ENCODE results near the gene AOAH.
"Not testable (repeated sequence)": the region's sequence is repeated elsewhere in the genome, so short reads cannot be mapped to it uniquely, and the experiment has no call there.

Gene AOAH

DNA sequence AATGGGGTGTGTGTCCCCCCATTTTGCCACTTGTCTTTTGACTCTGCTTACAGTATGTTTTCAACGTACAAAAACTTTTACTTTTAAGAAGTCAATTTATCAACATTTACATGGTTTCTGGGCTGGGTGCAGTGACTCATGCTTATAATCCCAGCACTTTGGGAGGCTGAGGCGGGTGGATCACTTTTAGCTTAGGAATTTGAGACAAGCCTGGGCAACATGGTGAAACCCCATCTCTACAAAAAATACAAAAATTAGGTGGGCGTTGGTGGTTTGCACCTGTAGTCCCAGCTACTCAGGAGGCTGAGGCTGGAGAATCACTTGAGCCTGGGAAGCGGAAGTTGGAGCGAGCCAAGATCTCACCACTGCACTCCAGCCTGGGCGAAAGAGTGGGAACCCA, 227.1 kb downstream of the AOAH start:
- DNase-seq = not testable (repeated sequence)

DNA sequence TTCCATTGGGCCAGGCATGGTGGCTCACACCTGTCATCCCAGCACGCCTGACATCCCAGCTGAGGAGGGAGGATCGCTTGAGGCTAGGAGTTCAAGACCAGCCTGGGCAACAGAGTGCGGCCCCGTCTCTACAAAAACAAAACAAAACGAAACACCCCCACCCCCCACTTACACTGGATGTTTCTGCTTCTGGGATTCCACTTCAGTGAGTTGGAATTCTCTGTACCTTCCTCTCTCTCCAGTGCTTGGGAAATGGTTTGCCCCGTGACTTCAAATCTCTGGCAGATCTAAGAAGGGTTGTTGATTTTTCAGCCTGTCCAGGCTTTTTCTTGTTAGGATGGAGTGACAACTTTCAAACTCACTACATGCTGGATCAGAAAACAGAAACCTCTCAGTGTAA, 227.7 kb downstream of the AOAH start:
- DNase-seq = no peak

DNA sequence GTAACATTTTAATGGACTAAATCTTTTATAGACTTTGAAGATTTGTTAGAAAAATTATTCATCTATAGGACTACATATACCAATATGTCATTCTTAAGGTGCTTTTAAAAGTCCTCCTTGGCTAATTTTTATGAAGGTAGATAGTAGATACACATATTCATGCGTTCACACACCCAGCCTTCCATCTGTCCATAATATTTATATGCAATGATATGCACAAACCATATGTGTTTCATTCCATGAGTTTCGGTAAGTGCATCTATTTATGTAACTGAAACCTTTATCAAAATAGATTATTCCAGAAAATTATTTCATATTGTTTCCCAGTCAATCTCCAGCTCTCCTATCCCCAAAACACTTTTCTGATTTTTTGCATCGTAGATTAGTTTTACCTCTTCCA, 233.0 kb downstream of the AOAH start:
- no peak for DNase-seq

DNA sequence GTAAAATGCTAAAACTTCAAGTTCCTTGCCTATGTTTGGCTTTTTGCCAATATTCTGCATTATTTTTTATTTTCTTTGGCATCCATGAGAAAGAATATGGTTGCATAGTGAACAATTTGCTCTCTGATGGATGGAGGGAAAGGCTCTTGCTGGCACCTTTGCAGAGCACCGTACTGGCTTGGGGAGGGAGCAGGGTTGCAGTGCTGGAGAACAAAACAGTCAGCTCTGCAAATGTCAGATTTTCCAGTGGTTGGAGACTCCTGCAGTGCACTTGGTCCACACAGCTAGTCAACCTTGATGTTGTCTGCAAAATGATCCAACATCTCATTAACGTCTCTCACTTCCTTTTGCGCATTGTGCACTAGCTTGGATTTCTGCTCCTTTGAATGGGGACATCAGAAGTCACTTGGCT, 233.9 kb downstream of the AOAH start:
- no peak for DNase-seq

DNA sequence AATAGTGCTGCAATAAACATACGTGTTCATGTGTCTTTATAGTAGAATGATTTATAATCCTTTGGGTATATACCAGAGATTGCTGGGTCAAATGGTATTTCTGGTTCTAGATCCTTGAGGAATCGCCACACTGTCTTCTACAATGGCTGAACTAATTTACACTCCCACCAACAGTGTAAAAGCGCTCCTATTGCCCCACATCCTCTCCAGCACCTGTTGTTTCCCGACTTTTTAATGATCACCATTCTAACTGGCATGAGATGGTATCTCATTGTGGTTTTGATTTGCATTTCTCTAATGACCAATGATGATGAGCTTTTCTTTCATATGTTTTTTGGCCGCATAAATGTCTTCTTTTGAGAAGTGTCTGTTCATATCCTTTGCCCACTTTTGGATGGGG, 235.6 kb downstream of the AOAH start:
- not testable (repeated sequence) for DNase-seq

DNA sequence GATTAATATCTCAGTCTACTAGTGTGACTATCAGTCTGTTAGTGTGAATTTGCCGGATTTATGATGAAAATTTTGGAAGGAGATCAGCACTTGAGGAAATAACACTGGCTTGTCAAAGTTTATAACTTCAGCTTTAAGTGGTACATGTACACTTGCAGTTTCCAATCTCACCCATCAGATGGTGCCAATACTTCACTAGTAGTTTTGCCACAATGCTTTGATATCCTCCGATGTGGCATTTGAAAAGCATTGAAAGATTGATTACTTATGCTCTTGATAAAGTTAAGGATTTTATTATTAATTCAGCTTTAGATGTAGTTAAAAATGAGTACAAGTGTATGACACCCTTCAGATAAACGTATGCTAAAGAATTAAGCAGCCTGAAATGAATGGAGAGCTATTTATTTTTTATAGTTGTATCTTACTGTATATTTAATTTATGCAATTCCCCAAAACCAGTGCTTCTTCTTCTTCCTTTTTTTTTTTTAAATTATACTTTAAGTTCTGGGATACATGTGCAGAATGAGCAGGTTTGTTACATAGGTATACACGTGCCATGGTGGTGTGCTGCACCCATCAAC, 236.4 kb downstream of the AOAH start:
- peak; percentile 10 to 23 for DNase-seq

DNA sequence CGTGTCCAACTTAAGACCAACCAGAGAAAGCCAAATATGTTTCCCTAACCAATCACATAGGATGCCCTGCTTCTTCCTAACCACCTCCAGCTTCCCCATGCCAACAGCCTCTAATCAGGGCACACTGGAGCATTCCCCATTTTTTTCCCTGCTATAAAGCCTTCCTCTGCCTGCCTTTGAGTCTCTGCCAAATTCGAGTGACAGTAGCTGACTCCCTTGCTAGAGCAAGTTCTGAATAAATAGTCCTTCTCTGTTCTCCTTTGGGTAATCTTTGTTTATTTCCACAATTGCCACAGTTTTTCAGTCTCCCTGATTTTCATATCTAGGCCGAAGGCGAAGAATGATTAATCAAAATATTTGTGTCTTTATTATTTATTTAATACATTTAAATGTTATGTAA, 238.0 kb downstream of the AOAH start:
- DNase-seq = no peak

DNA sequence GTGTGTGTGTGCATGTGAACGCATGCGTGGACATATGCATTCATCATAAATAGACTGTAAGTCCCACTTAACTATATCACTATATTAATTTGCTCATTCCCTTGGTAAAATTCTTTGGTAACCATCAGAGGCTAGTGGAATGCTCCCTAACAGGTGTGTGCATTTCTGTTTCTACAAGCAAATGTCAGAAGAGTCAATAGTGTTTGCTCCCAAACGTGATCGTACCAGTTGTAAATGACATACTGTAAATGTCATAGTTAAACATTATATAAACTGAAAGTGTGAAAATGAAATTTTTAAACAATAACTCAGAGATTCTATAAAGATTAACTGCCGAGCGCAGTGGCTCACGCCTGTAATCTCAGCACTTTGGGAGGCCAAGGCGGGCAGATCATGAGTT, 240.0 kb downstream of the AOAH start:
- no peak for DNase-seq

DNA sequence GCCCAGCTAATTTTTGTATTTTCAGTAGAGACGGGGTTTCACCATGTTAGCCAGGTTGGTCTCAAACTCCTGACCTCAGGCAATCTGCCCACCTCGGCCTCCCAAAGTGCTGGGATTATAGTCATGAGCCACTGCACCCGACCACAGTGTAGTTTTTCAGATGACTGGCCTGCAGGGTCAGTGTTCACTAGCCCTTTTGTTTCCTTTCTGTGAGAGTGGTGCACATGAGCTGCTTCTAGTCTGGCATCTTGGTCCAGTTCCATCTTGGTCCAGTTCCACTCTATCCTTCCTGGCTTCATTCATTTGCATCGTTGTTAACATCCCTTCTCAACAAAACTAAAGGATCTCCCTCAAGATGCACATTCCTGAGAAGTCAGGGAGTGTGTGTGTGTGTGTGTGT, 240.4 kb downstream of the AOAH start:
- not testable (repeated sequence) for DNase-seq

DNA sequence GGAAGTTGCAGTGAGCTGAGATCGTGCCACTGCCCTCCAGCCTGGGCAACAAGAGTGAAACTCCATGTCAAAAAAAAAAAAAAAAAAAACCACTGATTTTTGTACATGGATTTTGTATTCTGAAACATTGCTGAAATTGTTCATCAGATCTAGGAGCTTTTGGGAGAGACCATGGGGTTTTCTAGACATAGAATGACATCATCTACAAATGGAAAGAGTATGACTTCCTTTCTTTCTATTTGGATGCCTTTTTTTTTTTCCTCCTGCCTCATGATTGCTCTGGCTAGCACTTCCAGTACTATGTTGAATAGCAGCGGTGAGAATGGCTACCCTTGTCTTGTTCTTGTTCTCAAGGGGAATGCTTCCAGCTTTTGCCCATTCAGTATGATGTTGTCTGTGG, 245.5 kb downstream of the AOAH start:
- DNase-seq = no peak

DNA sequence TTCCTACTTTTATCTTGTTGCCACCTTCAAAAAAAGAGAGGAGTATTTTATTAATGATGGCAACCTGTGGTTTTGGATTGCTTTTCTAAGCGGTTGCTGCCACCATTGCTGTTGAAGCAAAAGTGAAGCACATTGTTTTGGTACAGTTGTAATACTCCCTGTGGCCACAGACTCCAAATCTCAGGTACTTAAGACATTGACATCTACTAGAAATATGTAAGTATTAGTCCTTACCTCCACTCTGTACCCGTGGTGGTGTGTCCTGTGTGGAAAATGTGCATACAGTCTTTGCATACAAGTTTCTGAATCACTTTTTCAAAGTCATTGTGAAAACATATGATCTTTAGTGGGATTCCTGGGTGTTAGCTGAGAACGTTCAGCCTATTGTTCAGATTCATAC, 248.9 kb downstream of the AOAH start:
- DNase-seq = peak in 1 of 2 donors; percentile 5

DNA sequence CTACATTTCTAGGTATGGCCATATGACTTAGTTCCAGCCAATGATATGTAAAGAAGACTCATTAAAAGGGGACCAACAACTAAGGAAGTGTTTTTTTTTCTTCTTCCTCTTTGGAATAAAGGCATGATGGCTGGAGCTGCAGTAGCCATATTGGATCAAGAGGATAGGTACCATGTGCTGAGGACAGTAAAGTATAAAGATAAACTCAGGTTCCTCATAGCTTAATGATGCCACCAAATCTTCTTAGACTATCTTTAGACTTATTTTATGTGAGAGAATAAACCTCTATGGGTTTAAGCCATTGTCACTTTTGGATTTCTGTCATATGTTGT, 249.3 kb downstream of the AOAH start:
- DNase-seq = no peak

DNA sequence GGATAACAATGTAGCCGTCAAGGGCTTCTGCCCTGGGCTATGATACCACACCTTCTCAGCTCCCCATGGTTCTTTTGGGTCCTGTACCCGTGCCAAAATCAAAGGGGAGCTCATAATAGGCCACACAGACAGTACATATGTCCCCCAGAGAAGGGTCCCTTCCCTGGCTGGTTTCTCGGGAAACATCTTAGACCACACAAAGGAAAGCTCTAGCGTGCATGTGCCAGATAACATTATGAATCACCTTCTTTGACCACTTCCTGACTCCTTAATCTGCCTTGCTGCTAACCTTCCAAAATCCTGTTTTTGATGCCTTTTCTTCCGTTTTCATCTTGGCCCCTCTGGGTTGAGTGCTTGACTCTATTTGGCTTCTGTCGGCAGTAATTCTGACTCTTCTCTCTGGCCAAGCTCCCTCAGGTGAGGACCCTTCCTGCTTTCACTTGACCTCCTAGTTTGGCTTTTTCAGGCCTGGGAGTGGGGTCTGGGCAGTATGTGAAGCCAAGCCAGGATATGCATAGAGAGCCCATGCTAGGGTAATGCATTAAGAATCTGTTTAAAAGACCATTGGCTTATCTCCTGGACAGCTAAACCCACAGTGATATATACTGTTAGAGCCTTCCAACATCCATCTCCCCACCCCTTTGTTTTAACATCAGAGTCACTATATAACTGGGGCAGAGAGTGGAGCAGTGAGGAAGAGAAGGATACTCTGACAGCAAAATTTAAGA, 249.8 kb downstream of the AOAH start:
- no peak for DNase-seq

DNA sequence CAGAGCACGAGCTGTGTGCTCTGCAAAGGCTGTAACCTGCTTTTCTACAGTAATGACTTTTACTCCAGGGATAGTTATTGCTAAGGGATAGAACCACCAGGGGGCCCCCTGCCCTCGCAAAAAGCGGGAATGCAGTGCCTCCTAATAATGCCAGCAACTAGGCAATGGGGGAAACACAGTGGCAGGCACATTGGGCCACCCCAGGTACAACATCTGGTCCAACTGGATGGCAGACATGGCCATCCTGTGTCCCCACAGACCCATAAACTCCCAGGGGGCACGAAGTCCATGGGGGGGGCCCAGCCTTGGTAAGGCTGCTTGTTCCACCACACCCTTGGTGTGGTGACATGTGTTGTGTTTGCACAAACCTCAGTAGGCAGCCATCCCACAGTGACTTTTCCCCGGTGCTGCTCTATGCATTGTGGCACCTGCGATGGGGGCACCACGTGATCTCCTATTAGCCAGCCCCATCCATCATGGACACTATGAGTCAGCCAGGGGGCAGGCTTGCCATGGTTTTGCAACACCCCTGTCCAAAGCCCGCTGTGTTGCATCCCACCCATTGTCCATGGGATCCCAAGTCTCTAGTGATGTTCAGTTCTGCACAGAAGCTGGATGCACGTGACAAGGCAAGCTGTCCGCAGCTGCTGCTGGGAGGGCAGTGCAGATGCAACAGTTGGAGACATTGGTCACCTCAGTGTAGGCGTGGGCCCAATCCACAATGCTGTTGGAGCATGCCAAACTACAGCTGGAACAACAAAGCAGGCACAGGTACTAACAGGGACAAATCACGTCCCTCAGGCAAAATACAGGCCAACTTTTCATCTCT, 250.6 kb downstream of the AOAH start:
- DNase-seq = peak; percentile 31 to 37

DNA sequence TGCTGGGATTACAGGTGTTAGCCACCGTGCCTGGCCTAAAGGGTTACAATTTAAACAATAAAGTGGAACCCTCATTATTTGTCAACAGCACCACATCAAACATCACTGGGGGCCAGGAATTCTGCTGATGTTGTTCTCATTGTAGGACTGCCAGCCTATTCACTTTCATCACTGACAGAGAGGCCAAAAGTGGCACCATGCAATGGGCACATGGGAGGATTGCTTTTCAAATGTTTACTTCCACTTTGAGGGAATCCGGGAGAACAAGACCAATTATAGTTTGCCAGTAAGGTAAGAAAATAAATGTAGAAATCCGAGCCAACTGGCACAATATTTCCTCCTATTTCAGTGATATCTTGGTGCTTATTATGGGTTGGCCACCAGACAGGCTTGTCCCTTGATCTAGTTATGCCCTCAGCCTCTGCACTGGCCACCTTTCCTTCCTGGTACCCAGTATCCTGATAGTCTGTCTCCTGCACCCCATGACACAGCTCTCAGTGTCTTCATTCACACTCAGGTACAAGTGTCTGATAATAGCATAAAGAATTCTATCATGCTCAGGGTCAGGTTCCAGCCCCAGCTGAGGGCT, 252.1 kb downstream of the AOAH start:
- no peak for DNase-seq

DNA sequence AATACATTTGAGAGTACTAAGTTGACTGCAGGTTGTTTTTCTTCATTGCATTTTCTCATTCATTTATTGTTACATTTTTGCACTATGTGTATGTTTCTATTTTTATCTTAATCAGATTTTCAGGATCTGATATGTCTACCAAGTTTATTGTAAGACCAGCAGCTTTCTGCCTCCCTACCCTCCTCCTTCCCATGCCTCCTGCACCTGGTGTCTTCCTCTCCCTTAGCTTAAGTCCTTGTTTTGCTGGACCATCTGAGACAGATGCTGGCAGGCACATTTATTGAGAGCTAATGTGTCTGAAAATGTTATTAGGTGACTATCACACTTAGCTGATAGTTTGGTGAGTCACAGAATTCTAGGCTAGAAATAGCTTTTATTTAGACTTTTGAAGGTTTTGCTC, 255.1 kb downstream of the AOAH start:
- DNase-seq = no peak

DNA sequence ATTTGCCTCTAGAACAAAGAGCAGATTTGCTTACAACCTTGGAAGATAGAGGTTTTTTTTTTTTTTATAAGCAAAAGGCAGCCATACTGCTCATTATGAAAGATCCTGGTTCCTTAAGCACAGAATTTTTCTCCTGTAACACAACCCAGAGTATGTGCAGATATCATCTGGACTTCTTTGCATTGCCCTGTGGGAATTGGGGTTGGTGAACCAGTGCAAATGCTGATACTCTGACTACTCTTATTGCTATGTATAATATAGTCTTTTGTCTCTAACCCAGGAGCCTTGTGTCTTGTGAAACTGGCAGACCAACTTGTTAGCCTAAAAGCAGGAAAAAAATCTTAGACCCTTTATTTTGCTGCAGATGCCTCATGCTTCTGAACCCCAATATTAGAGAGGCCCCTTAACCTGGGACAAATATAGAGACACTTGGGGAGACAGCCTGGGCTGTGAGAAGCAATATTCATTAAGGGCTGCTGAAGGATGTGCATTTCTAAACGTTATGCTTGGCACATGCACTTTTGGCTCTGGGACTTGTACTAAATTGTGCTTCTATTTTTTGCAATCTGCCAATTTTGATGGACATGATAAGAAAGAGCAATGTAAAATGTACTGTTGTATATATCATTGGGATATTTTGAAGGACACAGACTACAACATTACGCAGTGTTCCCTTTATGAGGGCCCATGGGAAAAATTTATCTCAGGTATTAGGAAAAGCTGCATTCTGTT, 255.8 kb downstream of the AOAH start:
- no peak for DNase-seq

DNA sequence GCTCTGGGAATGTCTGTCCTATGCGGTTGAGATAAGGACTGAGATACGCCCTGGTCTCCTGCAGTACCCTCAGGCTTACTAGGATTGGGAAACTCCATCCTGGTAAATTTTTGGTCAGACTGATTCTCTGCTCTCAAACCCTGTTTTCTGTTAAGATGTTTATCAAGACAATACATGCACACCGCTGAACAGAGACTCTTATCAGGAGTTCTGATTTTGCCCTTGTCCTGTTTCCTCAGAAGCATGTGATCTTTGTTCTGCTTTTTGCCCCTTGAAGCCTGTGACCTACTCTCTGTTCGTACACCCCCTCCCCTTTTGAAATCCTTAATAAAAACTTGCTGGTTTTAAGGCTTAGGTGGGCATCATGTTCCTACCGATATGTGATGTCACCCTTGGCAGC, 258.3 kb downstream of the AOAH start:
- not testable (repeated sequence) for DNase-seq

DNA sequence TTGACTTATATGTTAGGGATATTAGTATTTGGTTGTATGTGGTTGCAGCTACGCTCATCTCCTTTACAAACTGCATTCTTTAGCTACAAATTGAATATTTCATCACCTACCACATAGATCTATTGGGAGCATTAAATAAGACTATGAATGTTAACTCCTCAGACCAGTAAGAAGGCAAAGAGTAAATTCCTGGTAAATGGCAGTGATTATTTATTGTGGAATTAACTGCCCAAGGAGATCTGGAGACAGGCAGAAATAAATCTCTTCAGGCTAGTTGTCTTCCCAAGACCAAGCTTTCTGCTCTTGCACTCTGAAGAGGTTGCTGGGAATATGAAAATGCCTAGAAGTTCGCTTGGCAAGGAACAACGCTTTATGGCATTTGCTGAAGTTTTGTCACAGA, 260.0 kb downstream of the AOAH start:
- no peak for DNase-seq
